Activated T-cell treated with anti-CD3 and anti-CD28 coated beads, Interleukin-2, amount 50 U/mL, for 24 hours (primary cell): ENCODE results near the gene CAMK1G.

ENCODE experiments used
- DNase-seq: peaks from one replicate; pipeline ENCODE4 v3.0.0-alpha.2; 2020
- H3K27ac Mint-ChIP-seq: 2 replicates; pipeline ENCODE4 v1.8.0; 2020; ENCODE audit warnings: mild to moderate bottlenecking, mixed read lengths
- H3K27me3 Mint-ChIP-seq: 2 replicates; pipeline ENCODE4 v1.8.0; 2020; ENCODE audit warnings: mixed read lengths
- H3K36me3 Mint-ChIP-seq: 2 replicates; pipeline ENCODE4 v1.8.0; 2020; ENCODE audit warnings: low read depth, mixed read lengths
- H3K4me1 Mint-ChIP-seq: 2 replicates; pipeline ENCODE4 v1.8.0; 2020; ENCODE audit warnings: low read depth, mixed read lengths
- H3K4me3 Mint-ChIP-seq: 2 replicates; pipeline ENCODE4 v1.8.0; 2020; ENCODE audit warnings: mild to moderate bottlenecking, moderate library complexity, mixed read lengths
- H3K9me3 Mint-ChIP-seq: 2 replicates; pipeline ENCODE4 v1.8.0; 2020; ENCODE audit warnings: mixed read lengths

CAMK1G gene

GRCh38 chr1:209583408-209583807, at the start of gene CAMK1G:
TSS of gene CAMK1G (plus strand) at chr1:209583714. CDS start at chr1:209594984, 11,270 bp downstream.
- no peak within 1 kb of the TSS for H3K4me3 Mint-ChIP-seq
- DNase-seq: no peak

GRCh38 chr1:209534496-209535250, 48.8 kb upstream of the CAMK1G start:
- Mint-ChIP-seq H3K36me3 (no peaks in the 10 kb centered on the region), H3K4me1 (no peaks in the 10 kb centered on the region), H3K27ac (no peak overlapping the region), H3K27me3 (peaks cover 78% of the 10 kb centered on the region), H3K4me3 (no peak overlapping the region), H3K9me3 (no peaks in the 10 kb centered on the region)
- DNase-seq: no peak

More at GRCh38 chr1:209583408-209583807, at the start of gene CAMK1G:
- Mint-ChIP-seq H3K9me3 (no peaks in the 10 kb centered on the region), H3K4me1 (no peaks in the 10 kb centered on the region), H3K36me3 (no peaks in the 10 kb centered on the region), H3K27ac (no peak within 1 kb of the TSS), H3K27me3 (peaks cover 6% of the 10 kb centered on the region)

- no peaks in the 10 kb centered on the region for H3K9me3 Mint-ChIP-seq
- no peak overlapping the region for H3K4me3 Mint-ChIP-seq
- no peaks in the 10 kb centered on the region for H3K36me3 Mint-ChIP-seq
- peaks cover 73% of the 10 kb centered on the region for H3K27me3 Mint-ChIP-seq
- no peak for DNase-seq
- H3K27ac Mint-ChIP-seq: no peak overlapping the region
- no peaks in the 10 kb centered on the region for H3K4me1 Mint-ChIP-seq
These were observed 46.7 kb upstream of the CAMK1G start for GRCh38 chr1:209536843-209537242.

GRCh38 chr1:209537336-209538114, 46.0 kb upstream of the CAMK1G start:
- H3K4me1 Mint-ChIP-seq: peaks cover under 1% of the 10 kb centered on the region
- H3K4me3 Mint-ChIP-seq: no peak overlapping the region
- peaks cover 67% of the 10 kb centered on the region for H3K27me3 Mint-ChIP-seq
- DNase-seq: no peak
- no peaks in the 10 kb centered on the region for H3K9me3 Mint-ChIP-seq
- H3K27ac Mint-ChIP-seq: no peak overlapping the region
- no peaks in the 10 kb centered on the region for H3K36me3 Mint-ChIP-seq

GRCh38 chr1:209539576-209539975, 43.9 kb upstream of the CAMK1G start:
- DNase-seq: no peak
- H3K36me3 Mint-ChIP-seq: no peaks in the 10 kb centered on the region
- peaks cover 3% of the 10 kb centered on the region for H3K4me1 Mint-ChIP-seq
- H3K4me3 Mint-ChIP-seq: no peak overlapping the region
- no peak overlapping the region for H3K27ac Mint-ChIP-seq
- H3K9me3 Mint-ChIP-seq: no peaks in the 10 kb centered on the region
- peaks cover 60% of the 10 kb centered on the region for H3K27me3 Mint-ChIP-seq

GRCh38 chr1:209542585-209542984, 40.9 kb upstream of the CAMK1G start:
- Mint-ChIP-seq H3K4me3 (no peak overlapping the region), H3K9me3 (no peaks in the 10 kb centered on the region), H3K4me1 (peaks cover 3% of the 10 kb centered on the region), H3K27me3 (peaks cover 43% of the 10 kb centered on the region), H3K27ac (no peak overlapping the region), H3K36me3 (no peaks in the 10 kb centered on the region)
- no peak for DNase-seq

GRCh38 chr1:209544098-209544497, 39.4 kb upstream of the CAMK1G start:
- H3K27ac Mint-ChIP-seq: no peak overlapping the region

GRCh38 chr1:209545423-209545822, 38.1 kb upstream of the CAMK1G start:
- Mint-ChIP-seq H3K27ac (no peak overlapping the region), H3K9me3 (no peaks in the 10 kb centered on the region), H3K4me1 (peaks cover 3% of the 10 kb centered on the region), H3K27me3 (peaks cover 23% of the 10 kb centered on the region), H3K36me3 (no peaks in the 10 kb centered on the region), H3K4me3 (no peak overlapping the region)
- DNase-seq: no peak

More at GRCh38 chr1:209544098-209544497, 39.4 kb upstream of the CAMK1G start:
- Mint-ChIP-seq H3K9me3 (no peaks in the 10 kb centered on the region), H3K4me3 (no peak overlapping the region), H3K36me3 (no peaks in the 10 kb centered on the region), H3K4me1 (peaks cover 3% of the 10 kb centered on the region), H3K27me3 (peaks cover 33% of the 10 kb centered on the region)
- no peak for DNase-seq

- no peak overlapping the region for H3K4me3 Mint-ChIP-seq
- no peaks in the 10 kb centered on the region for H3K9me3 Mint-ChIP-seq
- peaks cover 16% of the 10 kb centered on the region for H3K27me3 Mint-ChIP-seq
- DNase-seq: no peak
- peaks cover 3% of the 10 kb centered on the region for H3K4me1 Mint-ChIP-seq
- no peak overlapping the region for H3K27ac Mint-ChIP-seq
- no peaks in the 10 kb centered on the region for H3K36me3 Mint-ChIP-seq
These were observed 37.0 kb upstream of the CAMK1G start for GRCh38 chr1:209546390-209547085.

GRCh38 chr1:209547626-209548025, 35.9 kb upstream of the CAMK1G start:
- H3K9me3 Mint-ChIP-seq: no peaks in the 10 kb centered on the region
- H3K4me3 Mint-ChIP-seq: no peak overlapping the region
- H3K27me3 Mint-ChIP-seq: peaks cover 19% of the 10 kb centered on the region
- H3K36me3 Mint-ChIP-seq: no peaks in the 10 kb centered on the region
- H3K27ac Mint-ChIP-seq: no peak overlapping the region
- H3K4me1 Mint-ChIP-seq: peaks cover 1% of the 10 kb centered on the region
- no peak for DNase-seq

- no peak for DNase-seq
- no peaks in the 10 kb centered on the region for H3K36me3 Mint-ChIP-seq
- no peaks in the 10 kb centered on the region for H3K4me1 Mint-ChIP-seq
- H3K27ac Mint-ChIP-seq: no peak overlapping the region
- no peak overlapping the region for H3K4me3 Mint-ChIP-seq
- no peaks in the 10 kb centered on the region for H3K9me3 Mint-ChIP-seq
- H3K27me3 Mint-ChIP-seq: peaks cover 15% of the 10 kb centered on the region
These were observed 33.9 kb upstream of the CAMK1G start for GRCh38 chr1:209549443-209550205.

GRCh38 chr1:209550519-209550918, 33.0 kb upstream of the CAMK1G start:
- H3K4me1 Mint-ChIP-seq: no peaks in the 10 kb centered on the region
- H3K27me3 Mint-ChIP-seq: peaks cover 10% of the 10 kb centered on the region
- DNase-seq: no peak
- no peak overlapping the region for H3K4me3 Mint-ChIP-seq
- no peaks in the 10 kb centered on the region for H3K9me3 Mint-ChIP-seq
- no peak overlapping the region for H3K27ac Mint-ChIP-seq
- H3K36me3 Mint-ChIP-seq: no peaks in the 10 kb centered on the region

GRCh38 chr1:209552406-209553264, 30.9 kb upstream of the CAMK1G start:
- no peaks in the 10 kb centered on the region for H3K36me3 Mint-ChIP-seq
- no peaks in the 10 kb centered on the region for H3K4me1 Mint-ChIP-seq
- H3K4me3 Mint-ChIP-seq: no peak overlapping the region
- H3K9me3 Mint-ChIP-seq: no peaks in the 10 kb centered on the region
- no peak for DNase-seq
- peaks cover 8% of the 10 kb centered on the region for H3K27me3 Mint-ChIP-seq
- no peak overlapping the region for H3K27ac Mint-ChIP-seq
